Measurements from ENCODE around the gene SLBP.

GRCh38 chr4:1752284-1753041, 40.3 kb upstream of the SLBP start:
- TF ChIP-seq CTCF (IDR thresholded peaks at IDR 0.05; ENCODE audit: extremely low read depth in 1 of 2, insufficient read depth in 1 of 2, low read depth in 1 of 2, low read length in 2 of 2) (no peak), EZH2 (IDR thresholded peaks at IDR 0.05; ENCODE audit: borderline replicate concordance, low read depth, low read length, severe bottlenecking) (no peak), POLR2A (IDR thresholded peaks at IDR 0.05; ENCODE audit: low read depth, low read length) (no peak), MAX (IDR thresholded peaks at IDR 0.05; ENCODE audit: insufficient read depth, insufficient read length) (no peak), GATA2 (IDR thresholded peaks at IDR 0.05; ENCODE audit: insufficient read depth, insufficient read length, low read depth, low read length) (no peak), POLR2AphosphoS5 (IDR thresholded peaks at IDR 0.05; ENCODE audit: insufficient read depth, low read depth, low read length) (no peak), MYC (IDR thresholded peaks at IDR 0.05; ENCODE audit: low read depth, low read length) (no peak), FOS (IDR thresholded peaks at IDR 0.05; ENCODE audit: borderline replicate concordance, insufficient read depth, low read length) (no peak), JUN (IDR thresholded peaks at IDR 0.05; ENCODE audit: borderline replicate concordance, insufficient read depth, insufficient read length, low read depth) (no peak)

Measured in endothelial cell of umbilical vein (primary cell).